Measurements from ENCODE around the gene EIF4B. TPM values are rescaled to one million over a fixed set of nuclear protein-coding genes. Genes with fewer than 3 reads are reported as not detected.

EIF4B gene
- total RNA-seq, 2 experiments from 2014 or later = 813 to 821 TPM

DNA sequence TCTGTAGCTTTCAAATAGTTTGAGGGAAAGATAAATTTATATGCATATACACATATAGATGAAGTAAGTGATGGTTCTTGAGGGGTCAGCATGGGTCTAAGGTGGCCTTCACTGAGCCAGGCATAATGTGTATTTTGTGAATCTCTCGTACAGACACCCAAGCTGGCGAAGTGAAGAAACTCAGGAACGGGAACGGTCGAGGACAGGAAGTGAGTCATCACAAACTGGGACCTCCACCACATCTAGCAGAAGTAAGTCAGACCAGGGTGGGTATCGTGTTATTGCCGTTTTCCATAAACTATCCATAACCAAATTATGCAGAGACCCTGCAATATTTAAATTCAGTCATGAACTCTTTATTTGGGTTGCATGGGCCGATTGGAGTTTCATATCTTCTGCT is 28.2 kb downstream of the EIF4B start:
- Mint-ChIP-seq H3K4me1 (ENCODE audit: low read depth) (peaks cover 19% of the 10 kb centered on the region), H3K36me3 (ENCODE audit: low read depth) (peaks cover 58% of the 10 kb centered on the region), H3K27me3 (ENCODE audit: low read depth) (no peaks in the 10 kb centered on the region), H3K4me3 (no peak overlapping the region), H3K9me3 (no peaks in the 10 kb centered on the region), H3K27ac (peak overlapping the region; percentile 6)
- CTCF ChIA-PET = interaction anchor here (1.2 kb wide), 1 partner anchor 8 kb away, joined by 3 read pairs; no protein-coding TSS in a partner anchor
- DNase-seq = no peak
- intact Hi-C loops (cut with micrococcal nuclease) = loop anchor here (10.0 kb wide), 1 partner anchor 420 kb away; the partner anchor contains the start of gene PCBP2

DNA sequence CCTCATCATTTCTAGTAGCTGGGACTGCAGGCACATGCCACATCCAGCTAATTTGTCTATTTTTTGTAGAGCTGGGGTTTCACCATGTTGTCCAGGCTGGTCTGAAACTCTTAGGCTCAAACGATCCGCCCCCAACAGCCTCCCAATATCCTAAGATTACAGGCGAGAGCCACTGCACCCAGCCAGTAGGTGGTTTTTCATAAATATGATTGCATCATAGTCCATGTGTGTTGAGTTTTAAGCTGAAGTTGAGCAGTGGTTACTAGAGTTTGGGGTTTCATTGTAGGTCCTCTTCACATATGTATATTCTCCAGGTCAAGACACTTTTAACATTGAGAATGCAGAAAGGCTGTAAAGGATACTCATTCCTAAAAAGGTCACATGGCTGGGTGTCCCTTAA is 30.5 kb downstream of the EIF4B start:
- no peak for DNase-seq
- intact Hi-C loops (cut with micrococcal nuclease) = loop anchor here (10.0 kb wide), 1 partner anchor 418 kb away; the partner anchor contains the start of gene PCBP2
- Mint-ChIP-seq H3K36me3 (ENCODE audit: low read depth) (peaks cover 57% of the 10 kb centered on the region), H3K4me1 (ENCODE audit: low read depth) (peaks cover 19% of the 10 kb centered on the region), H3K27ac (peak overlapping the region; percentile 46), H3K27me3 (ENCODE audit: low read depth) (no peaks in the 10 kb centered on the region), H3K9me3 (no peaks in the 10 kb centered on the region), H3K4me3 (no peak overlapping the region)
- CTCF ChIA-PET = interaction anchor here (0.7 to 2.0 kb wide), 3 partner anchors 10 to 100 kb away, joined by 3 to 8 read pairs (median 4); no protein-coding TSS in a partner anchor

DNA sequence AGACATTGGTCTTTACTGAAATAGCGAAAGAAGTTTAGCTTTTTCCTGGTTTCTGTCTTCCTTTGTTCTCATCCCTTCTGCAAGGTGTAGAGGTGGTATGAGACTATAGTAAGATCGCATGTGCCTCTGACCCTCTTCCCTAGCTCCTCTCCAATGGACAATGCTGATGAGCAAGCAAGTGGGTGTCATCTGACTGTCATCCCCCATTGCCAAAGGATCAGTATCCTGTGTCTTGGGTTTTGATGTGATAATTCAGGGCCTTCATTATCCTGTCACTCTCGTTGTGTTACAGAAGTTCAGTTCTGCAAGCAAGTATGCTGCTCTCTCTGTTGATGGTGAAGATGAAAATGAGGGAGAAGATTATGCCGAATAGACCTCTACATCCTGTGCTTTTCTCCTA is 33.6 kb downstream of the EIF4B start:
- Mint-ChIP-seq H3K4me3 (no peak overlapping the region), H3K9me3 (no peaks in the 10 kb centered on the region), H3K4me1 (ENCODE audit: low read depth) (peaks cover 15% of the 10 kb centered on the region), H3K27ac (peak overlapping the region; percentile 66), H3K27me3 (ENCODE audit: low read depth) (no peaks in the 10 kb centered on the region), H3K36me3 (ENCODE audit: low read depth) (peaks cover 40% of the 10 kb centered on the region)
- no peak for DNase-seq
- intact Hi-C loops (cut with micrococcal nuclease) = loop anchor here (10.0 kb wide), 1 partner anchor 415 kb away; the partner anchor contains the start of gene PCBP2
- CTCF ChIA-PET = interaction anchor here (1.1 kb wide), 1 partner anchor 9 kb away, joined by 3 read pairs; no protein-coding TSS in a partner anchor

DNA sequence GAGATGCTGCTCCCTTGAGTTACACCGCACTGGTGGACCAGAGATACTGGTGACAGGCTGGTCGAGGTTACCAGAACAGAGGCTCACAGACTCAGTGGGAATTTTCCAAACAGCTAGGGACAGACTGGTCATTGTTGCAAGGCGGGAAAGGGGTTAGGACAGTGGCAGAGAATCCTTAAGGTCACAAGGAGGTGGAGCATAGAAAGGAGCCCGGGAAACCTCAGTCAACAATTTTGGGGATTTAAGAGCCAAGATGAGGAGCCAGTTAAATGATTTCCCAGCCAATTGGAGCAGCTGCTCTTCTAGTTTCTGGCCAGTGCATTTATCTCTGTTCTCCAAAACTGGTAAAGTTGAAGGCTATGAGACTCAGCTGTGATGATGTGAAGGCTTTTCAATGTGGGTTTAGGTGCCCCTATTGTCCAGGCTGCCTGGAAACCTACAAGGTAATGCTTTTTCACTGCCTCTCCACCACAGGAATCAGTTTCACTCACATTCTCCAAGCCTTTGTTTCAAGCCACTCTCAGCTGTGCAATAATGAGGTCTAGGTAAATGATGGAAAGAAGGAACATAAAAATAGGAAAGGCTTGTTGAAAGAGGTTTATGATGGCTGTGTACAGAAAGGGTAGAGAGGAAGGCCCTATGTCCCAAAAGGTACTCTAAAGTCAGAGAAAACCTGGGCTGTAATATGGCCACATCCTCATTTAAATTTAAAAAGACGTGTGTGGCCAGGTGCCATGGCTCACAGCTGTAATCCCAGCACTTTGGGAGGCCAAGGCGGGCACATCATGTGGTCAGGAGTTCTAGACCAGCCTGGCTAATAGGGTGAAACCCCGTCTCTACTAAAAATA is 36.6 kb downstream of the EIF4B start:
- intact Hi-C loops (cut with micrococcal nuclease) = no loop called here
- DNase-seq = no peak
- H3K27me3 Mint-ChIP-seq (ENCODE audit: low read depth) = peaks cover 4% of the 10 kb centered on the region
- H3K4me3 Mint-ChIP-seq = no peak overlapping the region
- CTCF ChIA-PET = interaction anchor here (0.6 to 1.4 kb wide), 2 partner anchors 23 to 56 kb away, joined by 3 to 4 read pairs; no protein-coding TSS in a partner anchor
- H3K9me3 Mint-ChIP-seq = no peaks in the 10 kb centered on the region
- peaks cover 22% of the 10 kb centered on the region for H3K36me3 Mint-ChIP-seq (ENCODE audit: low read depth)
- peak overlapping the region; percentile 2 for H3K27ac Mint-ChIP-seq
- H3K4me1 Mint-ChIP-seq (ENCODE audit: low read depth) = peaks cover 22% of the 10 kb centered on the region

DNA sequence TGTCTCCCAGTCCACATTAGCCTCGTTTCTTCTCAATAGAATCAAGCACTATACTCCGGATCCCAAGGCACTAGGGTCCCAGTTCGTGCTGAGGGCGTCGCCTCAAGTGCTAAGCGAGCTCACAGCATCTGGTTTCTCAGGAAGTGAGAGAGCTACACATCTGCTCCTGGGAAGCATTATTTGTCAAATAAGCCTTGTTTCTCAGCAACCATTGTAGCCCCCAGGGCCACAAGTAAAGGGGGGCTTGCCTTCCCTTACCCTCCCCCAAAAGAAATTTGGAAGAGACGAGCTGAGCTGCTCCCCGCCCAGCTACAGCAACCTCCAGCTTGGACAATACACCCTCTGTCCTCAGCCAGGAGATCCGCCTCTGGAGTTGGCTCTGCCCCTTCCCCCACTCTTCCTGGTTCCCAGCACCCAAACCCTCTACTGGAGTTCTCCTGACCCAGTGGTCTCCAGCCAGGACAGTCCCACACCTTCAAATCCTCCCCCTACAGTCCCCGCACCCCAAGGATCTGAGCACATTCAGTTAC is 37.9 kb downstream of the EIF4B start:
- CTCF ChIA-PET = interaction anchor here (0.7 to 1.5 kb wide), 4 partner anchors 10 to 22 kb away, joined by 3 to 8 read pairs (median 5); no protein-coding TSS in a partner anchor
- H3K4me3 Mint-ChIP-seq = no peak overlapping the region
- H3K9me3 Mint-ChIP-seq = no peaks in the 10 kb centered on the region
- intact Hi-C loops (cut with micrococcal nuclease) = no loop called here
- no peak for DNase-seq
- H3K4me1 Mint-ChIP-seq (ENCODE audit: low read depth) = peaks cover 21% of the 10 kb centered on the region
- peaks cover 13% of the 10 kb centered on the region for H3K36me3 Mint-ChIP-seq (ENCODE audit: low read depth)
- H3K27ac Mint-ChIP-seq = no peak overlapping the region
- peaks cover 4% of the 10 kb centered on the region for H3K27me3 Mint-ChIP-seq (ENCODE audit: low read depth)

DNA sequence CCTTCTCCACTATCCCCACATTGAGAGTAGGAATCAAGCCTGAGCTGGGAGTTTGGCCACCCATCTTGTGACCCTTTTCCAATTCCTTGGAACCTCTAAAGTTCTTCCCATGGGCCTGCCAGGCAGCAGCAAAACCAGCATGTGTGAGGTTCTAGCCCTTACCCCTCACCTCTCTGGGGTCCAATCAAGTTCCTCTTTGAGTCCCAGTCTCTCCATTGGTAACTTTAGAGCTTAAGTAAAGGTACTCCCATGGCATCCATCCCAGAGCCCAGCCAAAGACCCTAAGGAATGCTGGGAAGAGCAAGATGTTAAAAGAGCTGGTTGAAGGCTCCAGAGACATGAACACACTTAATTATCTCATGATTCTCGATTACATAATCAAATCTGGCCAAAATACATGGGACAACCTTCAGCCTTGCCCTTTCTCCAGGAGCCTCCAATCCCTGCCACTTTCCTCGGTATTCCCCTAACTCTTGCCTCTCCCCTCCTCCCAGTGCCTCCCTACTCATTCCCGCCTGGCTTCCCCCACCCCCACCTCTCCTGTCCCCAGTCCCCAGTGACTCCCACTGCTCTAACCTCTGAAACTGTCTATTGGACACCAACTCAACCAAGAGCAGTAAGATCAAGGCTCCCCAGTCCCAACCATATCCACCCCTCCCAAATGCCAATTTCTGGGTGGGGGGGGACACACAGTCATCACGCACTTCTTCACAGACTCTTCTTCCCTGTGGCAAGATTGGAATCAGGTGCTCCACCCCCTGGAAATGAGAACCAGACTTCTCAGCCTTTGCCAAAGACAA is 38.8 kb downstream of the EIF4B start:
- DNase-seq = no peak
- peaks cover 26% of the 10 kb centered on the region for H3K4me1 Mint-ChIP-seq (ENCODE audit: low read depth)
- CTCF ChIA-PET = interaction anchor here (0.7 to 2.9 kb wide), 7 partner anchors 8 to 21 kb away, joined by 3 to 8 read pairs (median 5); no protein-coding TSS in a partner anchor
- H3K9me3 Mint-ChIP-seq = no peaks in the 10 kb centered on the region
- H3K27me3 Mint-ChIP-seq (ENCODE audit: low read depth) = peaks cover 4% of the 10 kb centered on the region
- H3K4me3 Mint-ChIP-seq = no peak overlapping the region
- H3K36me3 Mint-ChIP-seq (ENCODE audit: low read depth) = peaks cover 7% of the 10 kb centered on the region
- intact Hi-C loops (cut with micrococcal nuclease) = loop anchor here (5.0 kb wide), 1 partner anchor 137 kb away; the partner anchor contains the start of genes CSAD and ZNF740
- H3K27ac Mint-ChIP-seq = no peak overlapping the region

DNA sequence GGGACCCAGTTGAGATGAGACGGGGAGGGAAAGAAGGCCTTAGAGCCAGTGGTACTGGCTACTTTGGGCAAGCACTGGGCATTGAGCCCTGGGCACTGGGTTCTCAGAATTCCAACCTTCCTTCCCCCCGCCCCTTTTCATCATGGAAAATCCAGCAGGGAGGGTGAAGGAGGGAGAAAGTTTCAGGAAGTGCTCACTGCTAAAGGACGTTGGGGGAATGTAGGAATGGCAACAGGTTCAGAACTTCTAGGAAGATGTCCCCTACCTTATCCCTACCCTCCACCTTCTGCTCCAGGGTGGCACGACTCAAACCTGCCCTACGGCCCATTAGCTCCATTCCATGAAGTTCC is 39.4 kb downstream of the EIF4B start:
- H3K4me3 Mint-ChIP-seq = peak overlapping the region; percentile 83
- peaks cover 26% of the 10 kb centered on the region for H3K4me1 Mint-ChIP-seq (ENCODE audit: low read depth)
- no peak for DNase-seq
- CTCF ChIA-PET = interaction anchor here (1.2 to 2.9 kb wide), 4 partner anchors 8 to 164 kb away, joined by 3 to 8 read pairs (median 4); no protein-coding TSS in a partner anchor
- H3K27ac Mint-ChIP-seq = no peak overlapping the region
- H3K27me3 Mint-ChIP-seq (ENCODE audit: low read depth) = peaks cover 4% of the 10 kb centered on the region
- intact Hi-C loops (cut with micrococcal nuclease) = loop anchor here (1.0 to 5.0 kb wide), 2 partner anchors 39 to 137 kb away; partner anchors contain the start of genes CSAD, EIF4B and ZNF740
- H3K36me3 Mint-ChIP-seq (ENCODE audit: low read depth) = peaks cover 3% of the 10 kb centered on the region
- no peaks in the 10 kb centered on the region for H3K9me3 Mint-ChIP-seq

DNA sequence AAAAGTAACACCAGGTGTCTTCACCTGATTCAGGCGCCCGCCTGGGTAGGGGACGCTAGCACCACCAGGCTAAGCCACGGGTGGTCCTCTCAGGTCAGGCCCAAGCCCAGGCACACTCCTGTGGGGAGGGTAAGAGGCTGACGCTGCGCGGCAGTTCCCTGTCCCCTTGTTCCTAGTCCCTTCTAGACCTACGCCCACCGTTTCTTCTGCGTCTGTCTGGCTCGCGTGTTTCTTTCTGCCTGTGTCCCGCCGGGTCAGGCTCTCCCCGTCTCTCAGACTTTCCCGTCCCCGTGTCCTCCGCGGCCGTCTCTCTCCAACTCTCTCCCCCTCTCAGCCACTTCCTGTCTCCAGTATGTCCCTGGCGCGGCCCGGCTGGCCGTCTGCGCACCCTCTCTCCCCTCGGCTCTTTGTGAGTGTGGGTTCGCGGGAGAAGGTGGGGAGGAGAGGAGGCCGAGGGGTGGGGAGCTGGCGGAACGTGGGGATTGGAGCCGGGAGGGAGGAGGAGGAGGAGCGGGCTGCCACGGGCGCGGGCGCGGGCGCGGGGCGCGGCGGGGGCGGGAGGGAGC is 40.5 kb downstream of the EIF4B start:
- intact Hi-C loops (cut with micrococcal nuclease) = loop anchor here (1.0 to 5.0 kb wide), 2 partner anchors 40 to 136 kb away; partner anchors contain the start of genes CSAD, EIF4B and ZNF740
- H3K27ac Mint-ChIP-seq = peak overlapping the region; percentile 43
- CTCF ChIA-PET = interaction anchor here (0.6 to 2.9 kb wide), 7 partner anchors 7 to 218 kb away, joined by 3 to 8 read pairs (median 3); partner anchors contain the start of gene SOAT2

DNA sequence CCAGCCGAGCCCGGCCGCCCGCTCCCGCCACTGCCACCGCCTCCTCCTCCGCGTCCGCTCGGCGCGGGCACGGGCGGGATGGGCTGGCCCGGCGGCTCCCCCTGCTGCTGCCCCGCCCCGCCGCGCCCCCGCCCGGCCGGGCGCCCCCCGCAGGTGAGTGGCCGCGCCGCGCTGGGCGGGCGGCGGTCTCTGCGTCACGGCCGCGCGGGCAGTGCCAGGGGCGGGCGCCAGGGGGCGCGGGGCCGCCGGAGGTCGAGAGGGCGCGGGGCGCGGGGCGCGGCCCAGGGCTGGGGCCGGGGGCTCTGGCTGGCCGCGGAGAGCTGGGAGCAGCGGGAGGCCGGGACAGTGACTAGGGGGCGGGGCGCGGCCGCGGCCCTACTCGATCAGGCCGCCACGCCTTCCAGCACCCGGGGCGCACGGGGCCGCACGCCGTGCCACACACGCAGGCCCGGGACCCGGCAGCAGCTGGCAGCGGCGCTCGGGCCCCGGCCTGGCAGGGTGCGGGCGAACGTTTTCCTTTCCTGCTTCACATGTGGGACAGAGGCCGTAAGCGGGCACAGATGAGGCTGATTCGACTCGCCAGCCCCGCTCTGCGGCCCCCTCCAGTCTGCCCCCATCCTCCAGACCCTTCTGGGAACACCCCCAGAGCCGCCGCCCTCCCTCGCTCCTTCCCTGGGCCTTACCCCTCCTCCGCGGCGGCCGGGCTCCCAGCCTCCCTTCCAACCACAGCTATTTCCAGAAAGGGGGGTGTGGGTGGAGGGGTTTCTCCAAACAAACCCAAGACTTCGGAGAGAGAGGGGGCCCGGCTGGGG is 41.2 kb downstream of the EIF4B start:
- peak overlapping the region; percentile 9 for H3K4me3 Mint-ChIP-seq
- no peak overlapping the region for H3K27ac Mint-ChIP-seq
- no peaks in the 10 kb centered on the region for H3K9me3 Mint-ChIP-seq
- CTCF ChIA-PET = interaction anchor here (0.6 to 2.9 kb wide), 9 partner anchors 10 to 218 kb away, joined by 3 to 8 read pairs (median 3); partner anchors contain the start of gene SOAT2
- no peaks in the 10 kb centered on the region for H3K36me3 Mint-ChIP-seq (ENCODE audit: low read depth)
- peaks cover 4% of the 10 kb centered on the region for H3K27me3 Mint-ChIP-seq (ENCODE audit: low read depth)
- DNase-seq = peak; percentile 59
- intact Hi-C loops (cut with micrococcal nuclease) = loop anchor here (5.0 kb wide), 1 partner anchor 135 kb away; the partner anchor contains the start of genes CSAD and ZNF740
- H3K4me1 Mint-ChIP-seq (ENCODE audit: low read depth) = peaks cover 26% of the 10 kb centered on the region

More for the DNA sequence above, 40.5 kb downstream of the EIF4B start:
- peak overlapping the region; percentile 83 for H3K4me3 Mint-ChIP-seq
- peaks cover 4% of the 10 kb centered on the region for H3K27me3 Mint-ChIP-seq (ENCODE audit: low read depth)
- peaks cover 26% of the 10 kb centered on the region for H3K4me1 Mint-ChIP-seq (ENCODE audit: low read depth)
- DNase-seq = peak; percentile 51
- H3K36me3 Mint-ChIP-seq (ENCODE audit: low read depth) = peaks cover 2% of the 10 kb centered on the region
- no peaks in the 10 kb centered on the region for H3K9me3 Mint-ChIP-seq

DNA sequence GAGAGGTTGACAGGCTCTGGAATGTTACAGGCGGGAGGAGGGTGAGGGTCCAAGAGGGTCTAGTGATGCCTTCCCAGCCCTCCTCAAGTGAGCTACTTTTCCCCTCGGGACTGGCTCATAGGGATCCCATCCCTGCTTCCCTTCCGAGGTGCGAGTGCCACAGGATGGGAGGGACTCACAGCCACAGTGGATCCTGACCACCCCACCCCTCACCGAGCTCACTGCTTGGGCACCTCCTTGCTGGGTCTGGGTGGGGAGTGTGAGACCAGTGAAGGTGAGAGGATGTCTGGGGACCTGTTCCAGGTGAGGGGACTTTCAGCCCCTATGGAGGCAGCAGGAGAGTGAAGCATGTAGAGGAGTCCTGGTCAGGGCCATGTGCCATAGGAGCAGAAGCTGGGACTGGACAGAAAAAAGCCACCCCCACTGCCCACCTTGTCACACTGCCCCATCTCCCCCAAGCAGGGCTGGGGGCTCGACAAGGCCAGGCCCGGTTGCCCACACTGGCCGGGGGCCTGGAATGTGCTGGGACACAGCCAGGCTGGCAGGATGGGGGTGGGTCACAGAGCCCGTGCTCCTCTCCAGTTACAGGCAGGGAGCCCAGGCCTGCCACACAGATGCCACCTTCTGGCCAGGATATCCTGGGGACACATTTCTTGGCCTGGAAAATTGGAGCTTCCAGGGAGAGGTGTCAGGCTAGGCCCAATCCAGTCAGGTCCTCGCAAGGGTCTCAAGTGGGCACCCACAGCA is 42.0 kb downstream of the EIF4B start:
- Mint-ChIP-seq H3K4me1 (ENCODE audit: low read depth) (peaks cover 26% of the 10 kb centered on the region), H3K27ac (no peak overlapping the region), H3K36me3 (ENCODE audit: low read depth) (no peaks in the 10 kb centered on the region), H3K9me3 (no peaks in the 10 kb centered on the region), H3K27me3 (ENCODE audit: low read depth) (peaks cover 4% of the 10 kb centered on the region), H3K4me3 (peak overlapping the region; percentile 9)
- CTCF ChIA-PET = interaction anchor here (0.9 to 2.9 kb wide), 8 partner anchors 11 to 55 kb away, joined by 3 to 8 read pairs (median 4); partner anchors contain the start of gene SOAT2
- DNase-seq = no peak
- intact Hi-C loops (cut with micrococcal nuclease) = loop anchor here (5.0 kb wide), 1 partner anchor 134 kb away; the partner anchor contains the start of genes CSAD and ZNF740

All from activated naive CD4-positive, alpha-beta T cell treated with anti-CD3 and anti-CD28 coated beads for 36 hours (primary cell).